Measurements from ENCODE around the gene KAT6B. TPM values are rescaled to one million over a fixed set of nuclear protein-coding genes. Genes with fewer than 3 reads are reported as not detected.
A peak's percentile ranks its signal among the peaks of the same experiment; 100 is the strongest.
"Not testable (repeated sequence)": the region's sequence is repeated elsewhere in the genome, so short reads cannot be mapped to it uniquely, and the experiment has no call there.

KAT6B gene
- polyA plus RNA-seq, 2 donors, result 4.7 to 6.7 TPM

DNA sequence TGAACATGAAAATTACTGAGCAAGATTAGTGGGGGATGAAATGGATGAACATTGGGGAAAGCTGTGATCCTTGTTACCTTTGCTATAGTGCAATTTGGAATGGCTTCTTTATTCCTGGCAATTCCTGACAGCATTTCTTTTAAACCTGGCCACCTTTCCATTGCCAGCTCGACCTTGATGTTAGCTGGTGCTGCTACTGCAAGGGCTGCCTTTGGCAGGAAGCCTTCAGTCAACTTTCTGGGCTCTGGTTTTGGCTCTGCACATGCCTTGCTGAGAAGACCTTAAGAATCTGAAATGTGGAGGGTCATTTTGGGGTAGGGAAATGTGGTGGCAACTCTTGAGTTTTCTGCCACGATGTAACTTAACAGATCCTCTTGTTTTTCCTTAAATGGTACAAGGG lies 64.7 kb downstream of the KAT6B start:
- Histone ChIP-seq H3K4me3 (ENCODE audit: low read depth in 1 of 2, low read length in 2 of 2) (no peak overlapping the region), H3K4me1 (ENCODE audit: control insufficient read depth in 2 of 2, insufficient read depth in 2 of 2, low read length in 1 of 2) (no peaks in the 10 kb centered on the region), H3K36me3 (ENCODE audit: control insufficient read depth in 2 of 2, insufficient read depth in 2 of 2, low read length in 1 of 2) (peaks cover 0 to 5% of the 10 kb centered on the region in 2 donors), H3K9me3 (ENCODE audit: control insufficient read depth in 2 of 2, insufficient read depth in 1 of 2, low read depth in 1 of 2, low read length in 1 of 2) (no peaks in the 10 kb centered on the region), H3K27ac (ENCODE audit: low read depth in 2 of 2, low read length in 1 of 2) (no peak overlapping the region), H3K27me3 (ENCODE audit: control insufficient read depth in 1 of 2, insufficient read depth in 2 of 2, low read length in 2 of 2) (no peaks in the 10 kb centered on the region)
- WGBS, 2 donors, result 48% methylated on average over 2 of the region's 2 CpGs

DNA sequence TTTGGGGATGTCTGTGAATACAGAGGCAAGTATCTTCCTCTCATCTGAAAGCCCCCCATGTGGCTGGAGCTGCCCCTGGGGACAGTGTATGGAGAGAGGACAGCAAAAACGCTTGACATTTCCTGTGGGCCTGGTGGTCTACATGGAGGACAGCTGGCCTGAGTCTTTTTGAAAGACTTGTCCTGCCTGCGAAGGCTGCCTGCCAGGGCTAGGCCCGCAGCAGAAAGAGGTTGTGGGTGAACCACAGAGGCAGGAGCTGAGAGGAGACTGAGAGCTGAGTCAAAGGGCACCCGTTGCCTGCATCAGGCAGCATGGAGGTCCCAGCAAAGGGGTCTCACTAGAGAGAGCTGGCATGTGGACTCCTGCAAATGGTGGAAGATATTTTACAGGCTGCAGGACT lies 66.4 kb downstream of the KAT6B start:
- Histone ChIP-seq H3K9me3 (ENCODE audit: control insufficient read depth in 2 of 2, insufficient read depth in 1 of 2, low read depth in 1 of 2, low read length in 1 of 2) (no peaks in the 10 kb centered on the region), H3K36me3 (ENCODE audit: control insufficient read depth in 2 of 2, insufficient read depth in 2 of 2, low read length in 1 of 2) (peaks cover 0 to 6% of the 10 kb centered on the region in 2 donors), H3K4me1 (ENCODE audit: control insufficient read depth in 2 of 2, insufficient read depth in 2 of 2, low read length in 1 of 2) (peaks cover 0 to 2% of the 10 kb centered on the region in 2 donors), H3K27ac (ENCODE audit: low read depth in 2 of 2, low read length in 1 of 2) (no peak overlapping the region), H3K4me3 (ENCODE audit: low read depth in 1 of 2, low read length in 2 of 2) (no peak overlapping the region), H3K27me3 (ENCODE audit: control insufficient read depth in 1 of 2, insufficient read depth in 2 of 2, low read length in 2 of 2) (no peaks in the 10 kb centered on the region)
- 78 to 79% methylated on average over 4 of the region's 4 CpGs for WGBS, 2 donors

DNA sequence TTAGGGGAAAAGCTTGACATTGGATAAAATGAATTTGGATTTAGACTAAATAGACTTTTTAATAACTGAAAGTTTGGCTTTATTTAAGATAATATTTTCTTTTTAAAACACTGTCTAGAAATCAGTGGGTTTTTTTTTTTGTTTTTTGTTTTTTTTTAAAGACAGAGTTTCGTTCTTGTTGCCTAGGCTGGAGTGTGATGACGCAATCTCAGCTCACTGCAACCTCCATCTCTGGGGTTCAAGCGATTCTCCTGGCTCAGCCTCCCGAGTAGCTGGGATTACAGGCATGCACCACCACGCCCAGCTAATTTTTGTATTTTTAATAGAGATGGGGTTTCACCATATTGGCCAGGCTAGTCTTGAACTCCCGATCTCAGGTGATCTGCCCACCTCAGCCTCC lies 66.9 kb downstream of the KAT6B start:
- not testable (repeated sequence) for H3K9me3 ChIP-seq (ENCODE audit: control insufficient read depth in 2 of 2, insufficient read depth in 1 of 2, low read depth in 1 of 2, low read length in 1 of 2); H3K27ac ChIP-seq (ENCODE audit: low read depth in 2 of 2, low read length in 1 of 2); H3K4me3 ChIP-seq (ENCODE audit: low read depth in 1 of 2, low read length in 2 of 2); H3K36me3 ChIP-seq (ENCODE audit: control insufficient read depth in 2 of 2, insufficient read depth in 2 of 2, low read length in 1 of 2); H3K27me3 ChIP-seq (ENCODE audit: control insufficient read depth in 1 of 2, insufficient read depth in 2 of 2, low read length in 2 of 2); H3K4me1 ChIP-seq (ENCODE audit: control insufficient read depth in 2 of 2, insufficient read depth in 2 of 2, low read length in 1 of 2)
- 91 to 94% methylated on average over 6 of the region's 6 CpGs for WGBS, 2 donors

DNA sequence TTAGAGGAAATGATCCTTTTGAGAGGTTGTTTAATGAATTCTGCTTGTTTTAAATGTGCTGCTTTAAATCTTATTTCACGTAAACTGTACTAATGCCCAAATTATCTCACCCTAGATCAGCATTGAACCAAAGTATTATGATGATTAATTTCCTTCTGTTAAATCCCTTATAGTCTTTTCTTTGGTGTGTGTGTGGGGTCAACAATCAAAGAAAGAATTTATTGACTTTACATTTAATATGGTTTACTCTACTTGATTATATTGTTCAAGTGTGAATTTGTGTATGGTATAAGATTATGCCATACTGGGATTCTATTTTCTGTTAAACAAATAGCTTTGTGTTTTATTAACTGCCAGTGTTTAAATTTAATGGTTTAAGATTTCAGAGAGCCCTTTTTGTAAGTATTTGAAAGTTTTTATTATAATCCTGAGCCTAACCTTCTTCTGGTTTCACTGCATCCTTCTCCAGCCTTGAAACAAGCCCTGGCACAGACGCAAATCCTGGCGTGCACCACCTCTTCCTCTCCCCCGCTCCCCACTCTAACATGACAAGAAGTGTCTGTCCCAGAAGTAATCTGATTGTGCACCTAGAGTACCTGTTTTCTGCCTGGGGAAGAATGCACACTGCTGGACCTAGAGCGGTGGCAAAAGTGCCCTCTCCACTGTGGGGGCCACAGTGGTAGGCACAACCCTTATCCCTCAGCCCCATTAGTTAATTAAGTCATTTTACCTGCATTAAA lies 70.6 kb downstream of the KAT6B start:
- peak overlapping the region in 1 of 2 donors; percentile 49 for H3K27ac ChIP-seq (ENCODE audit: low read depth in 2 of 2, low read length in 1 of 2)
- peaks cover 0 to 5% of the 10 kb centered on the region in 2 donors for H3K4me1 ChIP-seq (ENCODE audit: control insufficient read depth in 2 of 2, insufficient read depth in 2 of 2, low read length in 1 of 2)
- H3K9me3 ChIP-seq (ENCODE audit: control insufficient read depth in 2 of 2, insufficient read depth in 1 of 2, low read depth in 1 of 2, low read length in 1 of 2), result no peaks in the 10 kb centered on the region
- peaks cover 0 to 6% of the 10 kb centered on the region in 2 donors for H3K36me3 ChIP-seq (ENCODE audit: control insufficient read depth in 2 of 2, insufficient read depth in 2 of 2, low read length in 1 of 2)
- 75 to 78% methylated on average over 5 of the region's 5 CpGs for WGBS, 2 donors
- no peak overlapping the region for H3K4me3 ChIP-seq (ENCODE audit: low read depth in 1 of 2, low read length in 2 of 2)
- H3K27me3 ChIP-seq (ENCODE audit: control insufficient read depth in 1 of 2, insufficient read depth in 2 of 2, low read length in 2 of 2), result no peaks in the 10 kb centered on the region

DNA sequence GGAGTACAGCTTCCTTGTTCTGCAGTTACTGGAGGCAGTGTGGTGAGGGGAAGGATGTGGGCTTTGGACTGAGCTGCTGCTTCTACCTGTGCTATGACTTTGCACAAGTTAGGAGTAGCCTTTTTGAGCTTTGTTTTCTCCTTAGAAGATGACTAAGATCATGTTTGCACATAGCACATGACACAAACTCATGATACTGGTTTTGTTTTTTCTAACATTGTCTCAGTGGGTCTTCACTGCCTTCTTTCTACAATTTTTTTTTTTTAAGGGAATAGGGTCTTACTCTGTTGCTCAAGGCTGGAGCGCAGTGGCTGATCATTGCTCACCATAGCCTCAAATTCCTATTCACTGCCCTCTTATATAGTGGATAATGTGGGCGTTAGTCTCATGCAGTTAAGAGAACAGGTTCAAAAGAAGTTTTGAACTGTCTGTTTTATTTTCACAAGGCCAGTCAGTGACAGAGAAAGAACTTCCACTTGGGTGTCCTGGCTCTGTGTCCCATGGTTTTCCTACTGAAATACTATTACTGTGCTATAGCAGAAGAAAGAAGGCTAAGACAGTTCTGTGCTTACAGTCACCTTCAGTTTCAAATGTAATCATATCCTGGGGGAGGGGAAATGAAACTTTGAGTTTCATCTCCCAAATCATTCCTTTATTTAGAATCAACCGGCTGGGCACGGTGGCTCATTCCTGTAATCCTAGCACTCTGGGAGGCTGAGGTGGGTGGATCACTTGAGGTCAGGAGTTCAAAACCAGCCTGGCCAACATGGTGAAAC lies 72.0 kb downstream of the KAT6B start:
- Histone ChIP-seq H3K27me3 (ENCODE audit: control insufficient read depth in 1 of 2, insufficient read depth in 2 of 2, low read length in 2 of 2) (no peaks in the 10 kb centered on the region), H3K4me3 (ENCODE audit: low read depth in 1 of 2, low read length in 2 of 2) (no peak overlapping the region), H3K36me3 (ENCODE audit: control insufficient read depth in 2 of 2, insufficient read depth in 2 of 2, low read length in 1 of 2) (peaks cover 0 to 3% of the 10 kb centered on the region in 2 donors), H3K27ac (ENCODE audit: low read depth in 2 of 2, low read length in 1 of 2) (no peak overlapping the region), H3K9me3 (ENCODE audit: control insufficient read depth in 2 of 2, insufficient read depth in 1 of 2, low read depth in 1 of 2, low read length in 1 of 2) (no peaks in the 10 kb centered on the region), H3K4me1 (ENCODE audit: control insufficient read depth in 2 of 2, insufficient read depth in 2 of 2, low read length in 1 of 2) (peaks cover 0 to 5% of the 10 kb centered on the region in 2 donors)
- WGBS, 2 donors, result 77 to 79% methylated on average over 4 of the region's 4 CpGs

DNA sequence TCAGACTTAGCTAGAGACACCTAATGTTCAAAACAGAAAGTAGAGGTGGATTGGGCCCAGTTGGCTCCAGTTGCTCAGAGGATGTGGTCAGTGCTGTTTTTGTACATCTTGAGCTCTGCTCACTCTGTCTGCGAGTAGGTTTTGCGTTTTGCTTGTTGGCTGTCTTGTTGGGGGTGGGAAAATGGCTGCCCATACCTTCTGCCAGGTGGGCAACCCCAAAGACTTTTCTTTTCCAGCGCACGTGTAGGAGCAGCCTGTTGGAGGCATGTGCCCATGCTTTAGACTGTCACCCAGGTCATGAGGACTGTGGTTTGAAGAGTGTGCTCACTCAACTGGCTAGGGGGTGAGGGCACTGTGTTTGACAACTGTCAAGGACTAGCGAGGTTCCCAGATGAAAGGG lies 73.9 kb downstream of the KAT6B start:
- Histone ChIP-seq H3K4me1 (ENCODE audit: control insufficient read depth in 2 of 2, insufficient read depth in 2 of 2, low read length in 1 of 2) (peaks cover 0 to 5% of the 10 kb centered on the region in 2 donors), H3K36me3 (ENCODE audit: control insufficient read depth in 2 of 2, insufficient read depth in 2 of 2, low read length in 1 of 2) (peaks cover 0 to 3% of the 10 kb centered on the region in 2 donors)
- 84 to 86% methylated on average over 5 of the region's 5 CpGs for WGBS, 2 donors

DNA sequence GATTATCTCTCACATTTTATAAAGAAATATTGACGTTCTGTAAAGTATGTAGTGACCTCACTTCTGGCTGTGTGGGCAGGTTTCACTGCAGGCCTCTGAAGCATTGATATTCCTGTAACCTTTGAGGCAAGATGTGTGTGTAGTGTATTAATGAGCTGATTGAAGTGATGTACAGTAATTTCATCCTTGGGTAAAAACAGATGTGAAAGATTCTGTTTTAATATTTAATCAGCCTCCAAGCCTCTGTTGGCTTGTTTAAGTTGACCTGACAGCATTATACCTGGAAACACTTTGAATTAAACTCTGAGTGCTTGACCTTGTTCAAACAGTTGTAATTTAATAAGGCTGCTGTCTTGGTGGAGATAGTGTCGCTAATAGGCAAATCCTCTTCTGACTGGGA lies 74.9 kb downstream of the KAT6B start:
- Histone ChIP-seq H3K4me3 (ENCODE audit: low read depth in 1 of 2, low read length in 2 of 2) (no peak overlapping the region), H3K27ac (ENCODE audit: low read depth in 2 of 2, low read length in 1 of 2) (no peak overlapping the region), H3K9me3 (ENCODE audit: control insufficient read depth in 2 of 2, insufficient read depth in 1 of 2, low read depth in 1 of 2, low read length in 1 of 2) (no peaks in the 10 kb centered on the region), H3K4me1 (ENCODE audit: control insufficient read depth in 2 of 2, insufficient read depth in 2 of 2, low read length in 1 of 2) (peaks cover 0 to 5% of the 10 kb centered on the region in 2 donors), H3K27me3 (ENCODE audit: control insufficient read depth in 1 of 2, insufficient read depth in 2 of 2, low read length in 2 of 2) (no peaks in the 10 kb centered on the region), H3K36me3 (ENCODE audit: control insufficient read depth in 2 of 2, insufficient read depth in 2 of 2, low read length in 1 of 2) (peaks cover 0 to 3% of the 10 kb centered on the region in 2 donors)
- WGBS, 2 donors, result 57 to 73% methylated on average over 2 of the region's 2 CpGs

More for the DNA sequence above, 73.9 kb downstream of the KAT6B start:
- no peaks in the 10 kb centered on the region for H3K9me3 ChIP-seq (ENCODE audit: control insufficient read depth in 2 of 2, insufficient read depth in 1 of 2, low read depth in 1 of 2, low read length in 1 of 2)
- H3K27me3 ChIP-seq (ENCODE audit: control insufficient read depth in 1 of 2, insufficient read depth in 2 of 2, low read length in 2 of 2), result no peaks in the 10 kb centered on the region
- no peak overlapping the region for H3K4me3 ChIP-seq (ENCODE audit: low read depth in 1 of 2, low read length in 2 of 2)
- no peak overlapping the region for H3K27ac ChIP-seq (ENCODE audit: low read depth in 2 of 2, low read length in 1 of 2)

DNA sequence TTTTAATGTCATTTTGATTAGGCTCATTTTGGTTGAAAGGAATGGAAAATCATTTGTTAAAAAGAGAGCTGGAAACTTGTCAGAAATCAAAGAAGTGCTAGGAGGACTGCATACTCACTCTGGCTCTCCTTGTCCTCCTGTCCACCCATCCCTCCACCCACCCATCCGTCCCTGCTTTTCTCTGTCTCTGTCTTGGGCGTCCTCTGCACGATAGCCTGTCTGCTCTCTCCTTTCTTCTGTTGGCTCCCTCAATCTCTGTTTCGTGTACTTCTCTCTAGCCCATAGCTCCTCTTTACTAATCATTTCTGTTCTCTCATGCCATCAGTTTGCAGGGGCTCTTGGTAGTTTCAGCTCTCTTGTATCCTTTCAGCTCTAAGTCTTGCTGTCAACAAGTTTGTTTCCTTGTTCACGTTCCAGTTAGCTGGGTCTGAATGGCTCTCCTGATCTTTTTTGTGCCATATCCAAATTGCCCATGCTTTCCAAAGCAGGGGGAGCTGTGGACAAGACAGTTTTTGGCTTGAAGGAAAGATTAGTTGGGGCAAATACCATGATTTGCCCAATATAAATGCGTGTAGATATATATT lies 75.6 kb downstream of the KAT6B start:
- Histone ChIP-seq H3K36me3 (ENCODE audit: control insufficient read depth in 2 of 2, insufficient read depth in 2 of 2, low read length in 1 of 2) (peaks cover 0 to 3% of the 10 kb centered on the region in 2 donors), H3K4me3 (ENCODE audit: low read depth in 1 of 2, low read length in 2 of 2) (no peak overlapping the region), H3K27me3 (ENCODE audit: control insufficient read depth in 1 of 2, insufficient read depth in 2 of 2, low read length in 2 of 2) (no peaks in the 10 kb centered on the region), H3K27ac (ENCODE audit: low read depth in 2 of 2, low read length in 1 of 2) (peak overlapping the region in 1 of 2 donors; percentile 40), H3K4me1 (ENCODE audit: control insufficient read depth in 2 of 2, insufficient read depth in 2 of 2, low read length in 1 of 2) (peaks cover 0 to 5% of the 10 kb centered on the region in 2 donors), H3K9me3 (ENCODE audit: control insufficient read depth in 2 of 2, insufficient read depth in 1 of 2, low read depth in 1 of 2, low read length in 1 of 2) (no peaks in the 10 kb centered on the region)
- 69 to 75% methylated on average over 6 of the region's 6 CpGs for WGBS, 2 donors

DNA sequence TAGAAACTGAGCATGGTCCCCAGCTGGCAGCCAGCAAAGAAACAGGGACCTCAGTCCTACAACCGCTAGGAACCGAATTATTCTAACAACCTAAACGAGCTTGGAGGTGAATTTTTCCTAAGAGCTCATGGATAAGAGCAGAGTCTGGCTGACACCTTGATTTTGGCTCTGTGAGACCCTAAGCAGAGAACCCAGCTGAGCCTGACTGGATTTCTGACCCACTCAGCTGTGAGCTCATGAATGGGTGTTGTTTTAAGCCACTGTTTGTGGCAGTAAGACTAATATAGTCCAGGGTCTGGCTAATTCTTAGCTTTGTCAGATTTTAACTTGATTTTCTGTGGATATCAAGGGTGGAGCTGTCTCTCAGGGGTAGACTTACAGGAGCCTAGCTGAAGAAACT lies 77.1 kb downstream of the KAT6B start:
- 93 to 97% methylated on average over 3 of the region's 3 CpGs for WGBS, 2 donors
- H3K4me1 ChIP-seq (ENCODE audit: control insufficient read depth in 2 of 2, insufficient read depth in 2 of 2, low read length in 1 of 2), result peaks cover 0 to 3% of the 10 kb centered on the region in 2 donors
- no peak overlapping the region for H3K4me3 ChIP-seq (ENCODE audit: low read depth in 1 of 2, low read length in 2 of 2)
- H3K27me3 ChIP-seq (ENCODE audit: control insufficient read depth in 1 of 2, insufficient read depth in 2 of 2, low read length in 2 of 2), result no peaks in the 10 kb centered on the region
- no peaks in the 10 kb centered on the region for H3K36me3 ChIP-seq (ENCODE audit: control insufficient read depth in 2 of 2, insufficient read depth in 2 of 2, low read length in 1 of 2)
- H3K27ac ChIP-seq (ENCODE audit: low read depth in 2 of 2, low read length in 1 of 2), result no peak overlapping the region
- no peaks in the 10 kb centered on the region for H3K9me3 ChIP-seq (ENCODE audit: control insufficient read depth in 2 of 2, insufficient read depth in 1 of 2, low read depth in 1 of 2, low read length in 1 of 2)
